ENCODE measurements around the gene SYCP2L. TPM values are rescaled to one million over a fixed set of nuclear protein-coding genes. Genes with fewer than 3 reads are reported as not detected.

The SYCP2L gene
- 2.7 to 3.4 TPM (median 2.8 TPM) in 5 replicates for total RNA-seq (2022; extraction: Qiagen RNA extraction)

DNA sequence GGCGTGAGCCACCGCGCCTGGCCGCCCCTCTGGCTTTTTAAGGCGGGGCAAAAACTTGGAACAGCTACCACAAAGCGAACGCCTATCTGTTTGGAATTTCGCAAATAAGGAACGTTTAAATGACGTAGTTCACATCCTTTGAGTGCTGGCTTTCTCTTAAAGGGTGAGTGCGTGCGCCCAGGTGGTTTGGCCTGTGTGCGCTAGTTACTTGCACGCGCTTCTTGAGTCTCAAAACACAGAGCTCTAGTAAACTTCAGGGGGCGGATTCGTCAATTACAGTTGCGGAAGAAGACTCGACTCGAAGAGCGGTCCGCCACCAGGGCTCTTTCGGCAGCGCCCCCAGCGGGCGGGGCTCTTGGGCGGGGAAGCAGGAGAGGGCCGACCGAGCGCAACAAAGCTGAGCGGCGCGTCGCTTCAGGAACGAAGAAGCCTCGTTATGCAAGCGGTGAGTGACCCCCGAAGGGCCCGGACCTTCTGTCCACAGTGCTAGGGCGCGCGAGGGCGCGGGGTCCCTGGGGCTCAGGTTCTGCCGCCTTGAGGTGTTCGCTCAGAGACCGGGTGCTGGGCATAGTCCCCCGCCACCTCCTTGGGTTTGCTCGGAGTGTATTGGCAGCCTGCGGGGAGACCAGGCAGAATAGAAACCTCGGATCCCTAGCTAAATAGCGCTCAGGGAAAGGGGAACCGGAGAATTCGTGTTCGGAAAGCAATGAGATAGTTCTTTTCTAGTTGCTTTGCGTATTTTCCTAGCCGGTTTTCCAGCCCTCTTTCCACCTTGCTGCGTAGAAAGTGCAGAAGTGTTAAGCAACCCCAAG is at the start of gene SYCP2L:
Gene SYCP2L, plus strand, starts transcription at position 362 of the 812 bp plus-strand sequence. Its CDS starts 75 bp downstream, at position 437.

GRCh38 chr6:10837995-10838793 is 48.7 kb upstream of the SYCP2L start, which contains the start of gene MAK:
Gene MAK, minus strand, starts transcription at chr6:10838539. Its CDS starts 7,891 bp downstream, at chr6:10830648.

Other genes with a start within 250 kb of the SYCP2L start
- gene C6orf52, start 192.4 kb upstream of the SYCP2L start, total RNA-seq (2022; extraction: Qiagen RNA extraction) = 1.1 to 2.2 TPM (median 1.4 TPM) in 5 replicates
- 20.1 to 23.7 TPM (median 21.4 TPM) in 5 replicates for gene PAK1IP1, start 192.1 kb upstream of the SYCP2L start, total RNA-seq (2022; extraction: Qiagen RNA extraction)
- 148 to 182 TPM (median 158 TPM) in 5 replicates for gene TMEM14C, start 164.0 kb upstream of the SYCP2L start, total RNA-seq (2022; extraction: Qiagen RNA extraction)
- 134 to 175 TPM (median 138 TPM) in 5 replicates for gene TMEM14B, start 139.2 kb upstream of the SYCP2L start, total RNA-seq (2022; extraction: Qiagen RNA extraction)
- gene MAK, start 48.5 kb upstream of the SYCP2L start, total RNA-seq (2022; extraction: Qiagen RNA extraction) = 0.09 to 0.21 TPM (median 0.17 TPM) in 5 replicates
- gene GCM2, start 5.0 kb upstream of the SYCP2L start, total RNA-seq (2022; extraction: Qiagen RNA extraction) = 0.03 to 0.06 TPM in 2 of 5 replicates, not detected in the others
- gene ELOVL2, start 157.3 kb downstream of the SYCP2L start, total RNA-seq (2022; extraction: Qiagen RNA extraction) = 5.8 to 8.0 TPM (median 6.9 TPM) in 5 replicates
- 13.4 to 17.0 TPM (median 16.3 TPM) in 5 replicates for gene SMIM13, start 206.8 kb downstream of the SYCP2L start, total RNA-seq (2022; extraction: Qiagen RNA extraction)
- not detected in 5 replicates for gene ERVFRD-1, start 224.7 kb downstream of the SYCP2L start, total RNA-seq (2022; extraction: Qiagen RNA extraction)